GM12878 (cell line): ENCODE results near the gene NONO. TPM values are rescaled to one million over a fixed set of nuclear protein-coding genes. Genes with fewer than 3 reads are reported as not detected.
"Not testable (repeated sequence)": the region's sequence is repeated elsewhere in the genome, so short reads cannot be mapped to it uniquely, and the experiment has no call there.

ENCODE experiments used
- ATAC-seq: fragments of 200-7000 bp; cut with Tn5 transposase; 3 replicates; pipeline ENCODE4 v1.9.1; 2020; ENCODE audit warnings: mild to moderate bottlenecking, moderate library complexity
- BruUV-seq: library from RNA; stranded (reverse); fragments of 400-500 nt; replicated peaks from 2 replicates; lab custom pipeline; 2021; lab: Mats Ljungman, UMichigan
- CTCF ChIA-PET: fragments of 300-600 bp; sonication (Branson Sonifier 250); formaldehyde crosslinking; extraction: SDS; loops from one replicate; lab custom pipeline; 2021; ENCODE audit warnings: inconsistent platforms; lab: Yijun Ruan, JAX
- POLR2A ChIA-PET: fragments of 350-600 bp; formaldehyde crosslinking; extraction: SDS; loops from one replicate; lab custom pipeline; 2021; ENCODE audit warnings: inconsistent platforms; lab: Charles Lee
- RAD21 ChIA-PET: fragments of 300-600 bp; sonication (Branson Sonifier 250); formaldehyde crosslinking; loops from one replicate; lab custom pipeline; 2023; ENCODE audit warnings: antibody characterized with exemption; ENCODE audit not compliant: unreplicated experiment; lab: Charles Lee
- SMC1A ChIA-PET: fragments of 300-600 bp; sonication (Branson Sonifier 250); formaldehyde crosslinking; loops from one replicate; lab custom pipeline; 2023; ENCODE audit not compliant: unreplicated experiment, uncharacterized antibody; lab: Charles Lee
- DNase-seq: peaks from one replicate; pipeline ENCODE4 v3.0.0-alpha.2; 2011; ENCODE audit warnings: low read depth, low spot score
- FAIRE-seq: peaks from 3 replicates; lab custom pipeline; 2011; peaks lifted over from hg19 to GRCh38; lab: Jason Lieb, UNC
- H2AFZ ChIP-seq: 2 replicates; pipeline ENCODE4 v1.6.0; 2011; ENCODE audit warnings: low read depth, low read length, control low read depth; ENCODE audit not compliant: control insufficient read depth
- H3K27ac ChIP-seq: 2 replicates; pipeline ENCODE4 v1.5.1; 2011; ENCODE audit warnings: control low read depth; ENCODE audit not compliant: control insufficient read depth, insufficient read depth
- H3K27me3 ChIP-seq, 2 experiments: replicated peaks in 1 of 2; 2 replicates each; pipeline versions ENCODE4 v1.6.0 to v1.6.1; 2011; ENCODE audit warnings: low read length in 1 of 2; ENCODE audit not compliant: control insufficient read depth in 2 of 2, insufficient read depth in 2 of 2
- H3K36me3 ChIP-seq, 2 experiments: 2 replicates each; pipeline ENCODE4 v1.5.1; 2011; ENCODE audit warnings: low read length in 1 of 2; ENCODE audit not compliant: control insufficient read depth in 2 of 2, insufficient read depth in 2 of 2
- H3K4me1 ChIP-seq: 2 replicates; pipeline ENCODE4 v1.6.1; 2011; ENCODE audit warnings: mild to moderate bottlenecking, low read length, moderate library complexity, mixed read lengths; ENCODE audit not compliant: control insufficient read depth, insufficient read depth
- H3K4me2 ChIP-seq: 2 replicates; pipeline ENCODE4 v1.6.0; 2011; ENCODE audit warnings: control low read depth; ENCODE audit not compliant: control insufficient read depth, insufficient read depth
- H3K4me3 ChIP-seq: fragments of 200-600 bp; sonication (generic); 2 replicates; pipeline ENCODE4 v1.5.1; 2016
- H3K79me2 ChIP-seq: 2 replicates; pipeline ENCODE4 v1.6.0; 2011; ENCODE audit warnings: low read length; ENCODE audit not compliant: control insufficient read depth, insufficient read depth
- H3K9ac ChIP-seq: 2 replicates; pipeline ENCODE4 v1.8.0; 2011; ENCODE audit warnings: low read length, control low read depth, mixed read lengths; ENCODE audit not compliant: control insufficient read depth, insufficient read depth
- H3K9me3 ChIP-seq: replicated peaks from 3 replicates; pipeline ENCODE4 v1.5.1; 2011; ENCODE audit warnings: mild to moderate bottlenecking, low read length; ENCODE audit not compliant: control insufficient read depth, insufficient read depth
- H4K20me1 ChIP-seq: 2 replicates; pipeline ENCODE4 v1.6.0; 2011; ENCODE audit not compliant: control insufficient read depth, insufficient read depth
- BACH1 ChIP-seq: fragments of 450-650 bp; IDR thresholded peaks from 2 replicates; pipeline ENCODE4 v1.6.1; 2017; ENCODE audit warnings: mild to moderate bottlenecking, borderline replicate concordance
- CHD4 ChIP-seq: fragments of 200-600 bp; sonication (generic); IDR thresholded peaks from 2 replicates; pipeline ENCODE4 v1.6.1; 2016; ENCODE audit warnings: mild to moderate bottlenecking
- EGR1 ChIP-seq, 2 experiments: IDR thresholded peaks; 1 replicate in 1 of 2; 2 replicates in 1 of 2; pipeline ENCODE4 v1.6.1; 2011 to 2012; ENCODE audit warnings: low read depth in 2 of 2, low read length in 2 of 2, borderline replicate concordance in 1 of 2, mild to moderate bottlenecking in 1 of 2, moderate library complexity in 1 of 2
- MAX ChIP-seq: IDR thresholded peaks from 2 replicates; pipeline ENCODE4 v1.6.1; 2012; ENCODE audit warnings: low read depth, low read length, improper control_type of control experiment
- PKNOX1 ChIP-seq: fragments of 450-650 bp; IDR thresholded peaks from 2 replicates; pipeline ENCODE4 v1.6.1; 2016; ENCODE audit warnings: mild to moderate bottlenecking
- RUNX3 ChIP-seq: IDR thresholded peaks from 2 replicates; pipeline ENCODE4 v1.6.1; 2012; ENCODE audit warnings: low read length, inconsistent platforms
- SIN3A ChIP-seq: IDR thresholded peaks from 2 replicates; pipeline ENCODE4 v1.6.1; 2012; ENCODE audit warnings: low read depth, low read length, improper control_type of control experiment
- SP1 ChIP-seq: IDR thresholded peaks from one replicate; pipeline ENCODE4 v1.6.1; 2011; ENCODE audit warnings: low read depth, low read length
- TARDBP ChIP-seq: IDR thresholded peaks from 2 replicates; pipeline ENCODE4 v1.6.1; 2016; ENCODE audit warnings: borderline replicate concordance
- TCF3 ChIP-seq: IDR thresholded peaks from 2 replicates; pipeline ENCODE4 v1.6.1; 2012; ENCODE audit warnings: low read depth, mild to moderate bottlenecking, low read length, borderline replicate concordance; ENCODE audit not compliant: insufficient read depth
- WGBS: methylation state at CpG from one replicate; pipeline ENCODE4 v1.1.6; 2016; ENCODE audit warnings: low lambda C conversion rate; ENCODE audit not compliant: insufficient replicate concordance, insufficient coverage; ENCODE audit errors: missing lambda C conversion rate; 5-methylcytosine and 5-hydroxymethylcytosine counted together
- in situ Hi-C: fragments of 300-500 bp; cut with MboI; formaldehyde crosslinking; loops from 9 replicates; pipeline ENCODE4 v1.14.3; 2018; ENCODE audit warnings: mixed read lengths
- intact Hi-C: fragments of 100-400 bp; cut with micrococcal nuclease; formaldehyde crosslinking; loops from one replicate; pipeline ENCODE4 v1.14.2; 2022; ENCODE audit not compliant: unreplicated experiment
- polyA plus RNA-seq, 11 experiments: library from polyadenylated mRNA; depleted of rRNA in 4 of 11; unstranded in 6 of 11; stranded (reverse) in 5 of 11; fragments of >200 nt; fragmentation: Nextera tagmentation in 4 of 11; fragmentation: Illumina TruSeq in 1 of 11; extraction: Ambion mirVana in 4 of 11; extraction: Trizol in 1 of 11; gene quantifications; 1 replicate in 1 of 11; 2 replicates in 10 of 11; pipeline versions ENCODE4 v1.2.1 to v1.2.3, GENCODE V29; 2011 to 2016; ENCODE audit warnings: inconsistent platforms in 2 of 11, missing spikeins in 2 of 11, low read depth in 1 of 11
- total RNA-seq, 4 experiments: library from RNA; depleted of rRNA in 3 of 4; stranded (reverse); fragments of >200 nt in 3 of 4; fragmentation: Illumina TruSeq in 1 of 4; extraction: Trizol in 1 of 4; gene quantifications; 2 replicates each; pipeline versions ENCODE4 v1.2.1 to v1.2.3, GENCODE V29; 2013 to 2021
- TF ChIP-seq, protein P1 (sequence below): IDR thresholded peaks from 2 replicates; pipeline ENCODE4 v1.6.1; 2012; ENCODE audit warnings: low read depth, low read length, improper control_type of control experiment
- TF ChIP-seq, protein P2 (sequence below): fragments of 450-650 bp; IDR thresholded peaks from 2 replicates; pipeline ENCODE4 v1.6.1; 2017; ENCODE audit warnings: mild to moderate bottlenecking

NONO gene
- total and polyA plus RNA-seq, 10 of the 15 experiments (the other 5 are each of a cell fraction or from before 2014, with no cell fraction given), result 206 to 505 (median 373) TPM

DNA sequence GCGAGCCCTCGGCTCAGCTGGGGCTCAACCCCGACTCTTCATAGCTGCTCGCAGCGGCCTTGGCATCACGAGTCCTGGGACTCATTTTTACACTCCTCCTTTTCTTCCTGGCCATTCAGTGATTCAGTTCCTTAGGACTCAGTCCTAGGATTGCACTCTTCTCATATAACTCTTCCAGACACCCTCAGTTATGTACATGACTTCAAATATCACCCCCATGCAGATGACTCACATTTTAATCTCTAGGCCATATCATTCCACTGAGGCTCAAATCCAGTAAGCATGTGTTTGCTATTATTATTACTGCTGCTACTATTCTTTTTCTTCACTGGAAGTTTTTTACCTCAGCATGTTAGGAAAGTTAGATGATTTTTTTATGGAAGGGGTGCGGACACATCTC lies 32.5 kb downstream of the NONO start:
- Histone ChIP-seq H3K9ac (no peak overlapping the region), H4K20me1 (no peaks in the 10 kb centered on the region), H2AFZ (no peak overlapping the region), H3K79me2 (no peaks in the 10 kb centered on the region), H3K27me3 (no peaks in the 10 kb centered on the region), H3K9me3 (no peaks in the 10 kb centered on the region), H3K4me3 (no peak overlapping the region), H3K36me3 (no peaks in the 10 kb centered on the region), H3K4me1 (no peaks in the 10 kb centered on the region), H3K27ac (no peak overlapping the region), H3K4me2 (no peak overlapping the region)
- intact Hi-C loops, result no loop called here
- WGBS, result 79% methylated on average over 7 of the region's 7 CpGs
- TF ChIP-seq TCF3 (no peak), EGR1 (IDR thresholded peaks at IDR 0.05; ENCODE audit: borderline replicate concordance in 1 of 2, low read depth in 2 of 2, low read length in 2 of 2) (no peak), TARDBP (no peak), MAX (no peak), SIN3A (no peak), CHD4 (no peak), SP1 (no peak), PKNOX1 (no peak), BACH1 (no peak), RUNX3 (no peak)
- TF ChIP-seq, protein P1, sequence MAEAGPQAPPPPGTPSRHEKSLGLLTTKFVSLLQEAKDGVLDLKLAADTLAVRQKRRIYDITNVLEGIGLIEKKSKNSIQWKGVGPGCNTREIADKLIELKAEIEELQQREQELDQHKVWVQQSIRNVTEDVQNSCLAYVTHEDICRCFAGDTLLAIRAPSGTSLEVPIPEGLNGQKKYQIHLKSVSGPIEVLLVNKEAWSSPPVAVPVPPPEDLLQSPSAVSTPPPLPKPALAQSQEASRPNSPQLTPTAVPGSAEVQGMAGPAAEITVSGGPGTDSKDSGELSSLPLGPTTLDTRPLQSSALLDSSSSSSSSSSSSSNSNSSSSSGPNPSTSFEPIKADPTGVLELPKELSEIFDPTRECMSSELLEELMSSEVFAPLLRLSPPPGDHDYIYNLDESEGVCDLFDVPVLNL, result no peak
- TF ChIP-seq, protein P2, sequence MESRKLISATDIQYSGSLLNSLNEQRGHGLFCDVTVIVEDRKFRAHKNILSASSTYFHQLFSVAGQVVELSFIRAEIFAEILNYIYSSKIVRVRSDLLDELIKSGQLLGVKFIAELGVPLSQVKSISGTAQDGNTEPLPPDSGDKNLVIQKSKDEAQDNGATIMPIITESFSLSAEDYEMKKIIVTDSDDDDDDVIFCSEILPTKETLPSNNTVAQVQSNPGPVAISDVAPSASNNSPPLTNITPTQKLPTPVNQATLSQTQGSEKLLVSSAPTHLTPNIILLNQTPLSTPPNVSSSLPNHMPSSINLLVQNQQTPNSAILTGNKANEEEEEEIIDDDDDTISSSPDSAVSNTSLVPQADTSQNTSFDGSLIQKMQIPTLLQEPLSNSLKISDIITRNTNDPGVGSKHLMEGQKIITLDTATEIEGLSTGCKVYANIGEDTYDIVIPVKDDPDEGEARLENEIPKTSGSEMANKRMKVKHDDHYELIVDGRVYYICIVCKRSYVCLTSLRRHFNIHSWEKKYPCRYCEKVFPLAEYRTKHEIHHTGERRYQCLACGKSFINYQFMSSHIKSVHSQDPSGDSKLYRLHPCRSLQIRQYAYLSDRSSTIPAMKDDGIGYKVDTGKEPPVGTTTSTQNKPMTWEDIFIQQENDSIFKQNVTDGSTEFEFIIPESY, result no peak
- DNase-seq (no peak), FAIRE-seq (no peak), ATAC-seq (no peak)
- BruUV-seq, result no TSS peak
- ChIA-PET SMC1A (no interaction called here), POLR2A (no interaction called here), RAD21 (interaction anchor here (0.5 kb wide), 1 partner anchor 17 kb away, joined by 3 read pairs; no protein-coding TSS in a partner anchor), CTCF (no interaction called here)
- in situ Hi-C loops, result no loop called here

DNA sequence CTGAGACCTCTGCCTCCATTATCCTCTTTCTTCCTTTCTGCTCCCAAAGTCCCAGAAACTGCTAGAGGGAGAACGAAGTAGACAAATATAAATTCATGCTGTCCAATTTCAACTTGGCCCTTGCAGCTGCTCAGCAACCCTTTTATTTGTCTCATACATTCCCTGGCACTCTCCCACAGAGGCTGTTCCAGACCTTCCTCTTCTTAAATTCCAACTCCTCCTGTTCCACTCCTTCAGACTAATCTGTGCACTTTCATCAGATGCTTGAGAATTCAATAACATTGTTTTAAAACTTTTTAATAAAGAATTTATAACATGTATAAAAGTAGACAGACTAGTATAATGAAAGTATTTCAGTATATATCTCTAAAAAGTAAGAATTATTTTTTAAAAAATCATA lies 33.5 kb downstream of the NONO start:
- WGBS, result no CpG with 5 or more reads among the region's 1 CpG
- FAIRE-seq, RAD21 ChIA-PET, H2AFZ ChIP-seq, H4K20me1 ChIP-seq, BruUV-seq, H3K9ac ChIP-seq, H3K79me2 ChIP-seq, SMC1A ChIA-PET, H3K4me3 ChIP-seq, intact Hi-C loops, H3K4me2 ChIP-seq, CTCF ChIA-PET, H3K36me3 ChIP-seq, H3K9me3 ChIP-seq, H3K27me3 ChIP-seq, POLR2A ChIA-PET, H3K27ac ChIP-seq, in situ Hi-C loops, ATAC-seq, H3K4me1 ChIP-seq, DNase-seq: not testable (repeated sequence)
